ENCODE results near the gene CLINT1.

Gene CLINT1

DNA sequence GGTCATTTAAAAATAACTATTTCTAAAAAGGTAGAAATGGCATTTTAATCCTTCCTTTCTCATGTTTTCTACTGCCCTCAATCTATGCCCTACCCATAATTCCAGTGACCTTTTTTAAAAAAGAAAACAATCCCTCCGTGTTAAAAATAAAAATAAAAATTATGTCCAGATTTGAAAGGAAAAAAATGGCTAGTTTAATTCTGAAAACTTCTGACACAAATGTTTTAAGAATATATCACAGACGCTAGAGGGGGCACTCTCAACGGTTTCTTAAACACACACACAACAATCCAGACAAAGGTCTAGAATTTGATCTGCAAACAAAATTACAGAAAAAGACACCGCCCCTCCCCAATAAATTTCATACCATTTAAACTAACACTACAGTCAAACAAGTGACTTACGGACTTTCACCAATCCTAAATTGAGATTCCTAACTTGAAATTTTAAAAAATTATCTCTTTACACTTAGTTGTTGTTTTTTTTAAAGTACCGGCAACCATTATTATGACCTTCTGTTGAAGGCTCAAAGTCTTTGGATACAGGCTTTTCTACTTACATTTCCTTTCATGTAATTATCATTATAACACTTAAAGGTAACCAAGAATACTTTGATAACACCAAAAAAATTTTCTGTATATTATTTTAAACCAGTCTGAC, 38.2 kb downstream of the CLINT1 start:
- no peak for DNase-seq

GRCh38 chr5:157819502-157820115, 39.3 kb downstream of the CLINT1 start:
- no peak for DNase-seq

DNA sequence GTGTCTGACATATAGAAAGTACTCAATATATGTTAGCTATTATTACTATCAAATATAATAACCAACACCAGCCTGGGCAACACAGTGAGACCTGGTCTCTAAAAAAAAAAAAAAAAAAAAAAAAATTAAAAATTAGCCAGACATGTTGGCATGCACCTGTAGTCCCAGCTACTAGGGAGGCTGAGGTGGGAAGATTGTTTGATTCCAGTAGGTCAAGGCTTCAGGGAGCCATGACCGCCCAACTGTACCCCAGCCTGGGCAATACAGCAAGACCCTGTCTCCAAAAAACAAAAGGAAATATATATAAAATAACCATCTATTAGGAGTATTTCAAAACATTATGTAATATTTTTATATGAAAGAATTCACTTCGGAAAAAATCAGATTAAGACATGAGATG, 40.6 kb downstream of the CLINT1 start:
- no peak for DNase-seq

DNA sequence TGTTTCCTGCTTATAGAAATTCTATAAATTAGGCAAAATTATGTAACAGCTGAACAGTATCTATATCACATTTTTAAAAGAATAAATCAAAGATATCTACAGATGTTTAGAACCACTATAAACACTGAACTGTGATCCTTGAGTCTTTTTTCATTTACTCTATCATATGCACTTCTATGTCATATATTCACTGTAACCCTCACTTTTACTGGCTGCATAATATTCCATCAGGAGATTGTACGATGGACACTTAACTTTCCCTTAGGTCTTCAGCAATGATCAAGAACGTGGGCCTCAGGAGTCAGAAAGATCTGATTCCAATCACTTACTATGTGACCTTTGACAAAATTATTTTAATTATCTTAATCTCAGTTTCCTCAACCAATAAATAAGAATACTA, 41.0 kb downstream of the CLINT1 start:
- DNase-seq = no peak

- no peak for DNase-seq
These were observed 41.6 kb downstream of the CLINT1 start for GRCh38 chr5:157817387-157817702.

DNA sequence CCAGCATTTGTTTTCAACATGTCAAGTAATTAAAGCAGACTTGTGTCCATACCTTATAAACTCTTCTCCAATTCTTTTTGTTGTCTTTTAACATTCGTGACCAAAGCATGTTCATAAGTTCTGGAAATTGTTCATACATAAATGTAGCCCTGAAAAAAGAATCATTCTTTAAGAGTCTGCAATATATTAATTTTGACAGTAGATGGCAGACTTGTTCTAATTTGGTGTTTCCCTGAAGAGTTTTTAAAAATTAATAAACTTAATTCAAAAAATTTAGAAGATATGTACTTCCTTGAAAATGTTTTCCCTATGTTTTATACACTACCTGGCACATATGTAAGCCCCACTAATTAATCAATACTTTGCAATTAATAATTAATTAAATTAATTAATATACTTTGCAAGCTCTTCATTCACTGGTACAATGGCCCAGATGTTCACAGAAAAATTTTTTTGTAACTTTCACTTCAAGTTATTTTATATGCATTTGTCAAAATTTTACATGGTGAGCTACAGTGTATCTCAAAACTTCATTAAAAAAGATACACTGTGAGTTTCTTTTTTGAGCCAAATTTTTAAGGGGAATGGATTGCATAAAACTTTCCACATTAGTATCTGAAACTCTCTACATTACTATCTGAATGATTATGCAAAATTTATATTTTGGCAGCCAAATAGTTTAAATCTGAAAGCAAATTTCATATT, 42.1 kb downstream of the CLINT1 start:
- DNase-seq = no peak

DNA sequence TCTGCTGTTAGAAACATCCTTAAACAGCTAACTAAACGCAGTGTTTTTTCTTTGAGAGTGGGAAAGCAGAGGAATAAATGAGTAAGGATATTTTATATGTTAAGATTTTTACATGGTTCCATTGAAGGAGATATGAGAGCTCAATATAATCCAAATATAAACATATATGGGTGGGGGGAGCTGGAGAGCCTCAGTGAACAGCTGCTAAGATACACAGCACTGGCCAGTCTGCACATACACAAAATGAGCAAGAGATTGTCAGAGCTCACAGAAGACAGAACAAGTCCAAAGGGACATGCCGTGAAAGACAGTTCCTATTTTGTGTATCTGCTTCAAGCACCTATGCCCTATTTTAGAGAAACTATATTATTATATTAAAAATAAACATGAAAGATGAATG, 46.9 kb downstream of the CLINT1 start:
- DNase-seq = no peak

DNA sequence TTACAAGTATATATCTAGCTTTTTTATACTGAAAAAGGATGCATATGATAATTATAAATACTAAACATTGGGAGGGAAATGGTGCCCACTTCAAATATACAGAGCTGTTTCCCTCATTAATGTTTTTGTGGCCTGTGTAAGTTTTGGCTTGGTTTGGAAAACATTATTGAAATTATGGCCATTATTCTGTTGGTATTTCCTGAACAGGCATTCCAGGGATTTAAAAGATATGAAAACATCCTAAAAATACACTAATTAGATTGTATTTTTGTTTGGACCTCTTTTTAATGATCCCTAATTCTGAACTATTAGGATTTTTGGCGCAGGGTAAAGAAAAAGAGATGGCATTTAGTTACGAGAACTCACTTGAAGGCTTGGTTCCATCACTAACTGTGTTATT, 50.9 kb downstream of the CLINT1 start:
- DNase-seq = no peak

DNA sequence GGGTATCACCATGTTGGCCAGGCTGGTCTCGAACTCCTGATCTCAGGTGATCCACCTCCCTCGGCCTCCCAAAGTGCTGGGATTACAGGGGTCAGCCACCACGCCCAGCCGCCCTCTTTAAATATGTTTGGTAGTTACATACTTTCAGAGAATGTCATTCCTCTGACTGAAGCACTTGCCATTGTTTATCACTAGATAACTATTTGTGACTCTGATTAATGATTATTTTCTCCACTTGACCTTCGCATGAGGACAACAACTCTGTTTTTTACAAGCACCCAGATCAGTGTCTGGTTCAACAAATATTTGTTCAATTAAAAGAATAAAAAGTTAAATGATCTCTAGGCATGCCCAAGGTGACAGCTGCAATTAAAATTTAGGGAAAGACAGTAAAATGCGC, 56.2 kb downstream of the CLINT1 start:
- DNase-seq = no peak

GRCh38 chr5:157800137-157800536, 58.8 kb downstream of the CLINT1 start:
- no peak for DNase-seq

- DNase-seq = no peak
These were observed 59.4 kb downstream of the CLINT1 start for GRCh38 chr5:157799578-157799977.

GRCh38 chr5:157793301-157793700, 65.6 kb downstream of the CLINT1 start:
- no peak for DNase-seq

DNA sequence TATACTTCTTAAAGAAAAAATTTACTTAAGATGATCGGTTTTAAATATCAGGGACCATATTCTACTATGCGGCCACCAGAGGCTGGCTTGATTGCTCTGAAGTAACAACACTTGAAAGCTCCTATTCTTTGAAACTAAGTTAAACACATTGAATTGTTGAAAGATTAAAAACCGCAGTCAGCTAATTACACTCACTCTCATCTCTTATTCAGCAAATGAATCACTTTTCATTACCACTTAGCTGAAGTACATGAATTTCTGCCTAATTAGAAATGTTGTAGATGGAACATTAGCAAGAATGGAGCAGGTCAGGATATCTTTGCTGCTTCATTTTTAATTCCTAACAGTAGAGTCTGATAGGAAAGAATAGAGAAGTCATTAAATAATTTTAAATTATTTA, 73.1 kb downstream of the CLINT1 start:
- DNase-seq = no peak

DNA sequence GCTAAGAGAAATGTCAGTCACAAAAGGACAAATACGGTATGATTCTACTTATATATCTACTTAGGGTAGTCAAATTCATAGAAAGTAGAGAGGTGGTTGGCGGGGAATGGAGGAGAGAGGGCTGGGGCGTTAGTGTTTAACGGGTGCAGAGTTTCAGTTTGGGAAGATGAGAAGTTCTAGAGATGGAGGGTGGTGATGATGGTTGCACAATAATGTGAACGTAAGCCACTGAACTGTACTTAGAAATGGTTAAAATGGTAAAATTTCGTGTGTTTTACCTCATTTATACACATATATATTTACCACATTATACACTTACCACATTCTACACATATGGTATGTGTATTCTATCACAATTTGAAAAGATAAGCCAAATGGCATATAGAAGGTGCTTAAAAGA, 79.7 kb downstream of the CLINT1 start:
- DNase-seq = no peak

DNA sequence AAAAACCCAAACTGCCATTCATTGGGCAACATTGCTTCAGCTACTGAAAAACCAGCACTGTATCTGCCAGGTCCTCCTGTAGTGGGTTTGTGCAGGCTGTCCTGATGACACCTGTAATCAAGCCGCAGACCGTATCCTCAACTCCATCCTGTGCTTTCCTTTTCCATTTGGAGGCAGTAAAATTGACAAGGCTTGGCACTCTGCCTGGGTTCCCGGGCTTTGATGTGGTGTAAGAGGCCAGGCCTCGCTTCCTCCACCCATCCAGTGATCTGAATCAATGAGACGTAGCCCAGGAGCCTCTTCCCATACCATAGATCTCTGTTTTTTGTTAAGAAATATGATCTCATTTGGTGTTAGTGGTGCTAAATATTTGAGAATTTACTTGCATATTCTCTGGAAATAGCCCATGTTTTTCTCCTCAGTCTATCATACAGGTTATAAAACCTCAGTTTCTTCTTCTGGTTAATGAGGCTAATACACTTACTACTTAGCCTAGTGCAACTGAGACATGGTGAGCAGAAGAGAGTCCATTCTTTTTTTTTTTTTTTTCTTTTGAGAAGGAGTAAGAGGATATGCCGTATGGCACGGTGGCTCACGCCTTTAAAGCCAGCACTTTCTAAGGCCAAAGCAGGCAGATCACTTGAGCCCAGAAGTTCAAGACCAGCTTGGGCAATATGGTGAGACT, 80.7 kb downstream of the CLINT1 start:
- no peak for DNase-seq

- DNase-seq = no peak
These were observed 86.8 kb downstream of the CLINT1 start for GRCh38 chr5:157772127-157772526.

DNA sequence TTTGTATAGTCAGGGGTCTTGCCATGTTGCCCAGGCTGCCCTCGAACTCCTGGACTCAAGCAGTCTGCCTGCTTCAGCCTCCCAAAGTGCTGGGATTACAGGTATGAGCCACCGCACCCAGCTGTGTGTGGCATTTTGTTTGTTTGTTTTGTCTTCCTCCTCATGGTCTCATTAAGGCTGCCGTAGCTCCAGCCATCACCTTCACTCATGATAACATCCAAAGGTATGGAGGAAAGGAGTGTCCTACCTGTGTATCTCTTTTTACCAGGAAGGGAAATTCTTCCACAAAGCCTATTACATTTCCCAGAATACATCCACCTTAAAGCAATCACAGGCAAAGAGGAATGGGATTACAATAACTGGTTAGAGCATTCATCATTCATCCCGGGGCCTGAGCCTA, 88.3 kb downstream of the CLINT1 start:
- DNase-seq = no peak

GRCh38 chr5:157767689-157768088, 91.3 kb downstream of the CLINT1 start:
- no peak for DNase-seq

DNA sequence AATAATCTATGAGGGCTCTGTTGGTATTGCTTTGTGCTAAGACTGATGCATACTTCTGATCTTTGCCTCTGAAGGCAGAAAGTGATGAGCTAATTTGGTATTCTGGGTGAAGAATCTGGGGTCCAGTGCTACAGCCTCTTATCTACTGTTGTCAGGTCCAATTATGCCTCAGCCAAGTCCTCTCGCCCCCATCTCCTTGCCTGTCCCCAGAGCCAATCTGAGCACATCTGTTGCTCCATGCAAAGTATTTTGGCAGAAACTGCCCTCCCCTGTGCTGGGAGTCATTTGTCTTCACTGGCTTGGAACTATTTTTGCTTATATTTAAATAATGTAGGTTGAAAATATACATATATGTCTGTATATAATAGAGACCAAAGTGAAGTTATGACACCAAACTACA, 92.0 kb downstream of the CLINT1 start:
- no peak for DNase-seq

DNA sequence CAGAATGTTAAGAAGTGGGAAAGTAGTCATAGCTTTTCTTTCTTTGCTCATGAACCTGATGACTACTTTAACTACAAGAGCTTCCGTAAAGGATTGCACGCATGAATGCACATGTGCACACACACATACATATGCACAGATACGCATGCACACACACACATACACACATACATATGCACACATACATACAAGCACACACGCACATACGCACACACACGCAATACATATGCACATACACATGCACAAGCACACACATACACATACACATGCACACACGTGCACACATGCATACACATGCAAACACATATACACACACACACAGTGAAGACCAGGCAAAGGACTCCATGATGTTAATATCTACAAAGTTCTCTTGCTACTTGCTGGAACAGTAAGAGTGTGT, 92.5 kb downstream of the CLINT1 start:
- DNase-seq = no peak

DNA sequence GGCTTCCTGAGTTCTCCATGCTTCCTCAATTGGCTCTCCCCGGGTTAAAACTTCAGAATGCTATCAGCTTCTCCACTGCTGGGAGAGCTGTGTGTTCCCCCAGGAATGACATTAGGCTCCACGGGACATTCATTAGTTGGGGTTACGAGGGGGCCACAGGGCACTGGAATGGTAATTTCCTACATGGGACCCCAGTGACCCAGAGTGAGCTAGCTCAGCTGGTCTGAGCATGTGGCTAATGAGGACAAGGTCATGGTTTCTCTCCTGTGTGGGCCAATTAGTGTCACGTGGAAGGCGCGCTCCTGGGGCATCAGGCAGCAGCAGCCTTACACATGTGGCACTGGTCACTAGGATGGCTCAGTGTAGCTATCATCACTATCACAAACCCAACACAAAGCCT, 94.4 kb downstream of the CLINT1 start:
- no peak for DNase-seq

DNA sequence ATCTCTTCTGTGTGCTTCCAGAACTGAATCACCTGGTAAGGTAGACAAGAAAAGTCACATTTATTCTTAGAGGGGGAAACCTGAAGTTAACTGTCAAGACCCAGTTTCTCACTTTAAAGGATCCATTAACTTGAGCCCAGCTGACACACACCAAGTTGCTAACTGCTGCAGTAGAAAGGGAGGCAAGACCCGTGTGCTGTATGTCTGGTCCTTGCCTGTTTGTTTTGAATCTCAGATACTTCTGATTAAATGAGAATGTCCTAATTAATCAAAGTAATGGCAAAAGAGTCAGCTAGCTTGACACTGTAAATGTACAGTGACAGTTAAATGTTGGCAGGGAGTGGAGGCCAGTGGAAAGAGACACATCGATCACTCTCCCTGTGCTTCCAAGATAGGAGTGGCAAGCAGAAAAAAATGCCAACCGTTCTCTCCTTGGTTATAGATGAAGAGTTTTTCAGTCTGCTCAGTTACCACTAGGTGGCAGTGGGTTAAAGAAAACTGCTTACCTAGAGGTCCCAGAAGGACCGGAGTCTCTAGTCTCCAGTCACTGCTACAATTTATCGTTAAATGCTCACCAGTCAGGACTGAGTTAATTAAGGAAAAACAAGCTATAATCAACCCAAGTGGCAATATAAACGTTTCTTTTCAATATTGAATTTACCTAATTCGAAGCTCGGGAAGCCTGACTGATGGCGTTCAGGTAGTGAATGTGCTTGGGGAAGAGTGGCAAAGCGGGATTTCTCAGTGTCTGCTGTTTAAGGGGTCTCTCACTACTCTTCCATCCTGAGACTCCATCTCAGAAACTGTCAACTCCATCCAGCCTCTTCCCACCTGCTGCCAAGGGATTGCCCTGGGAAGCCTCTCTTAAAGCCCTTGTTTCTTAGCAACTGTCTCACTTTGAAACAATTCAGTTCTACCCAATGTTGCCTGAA, 97.0 kb downstream of the CLINT1 start:
- DNase-seq = no peak

- no peak for DNase-seq
These were observed 100.2 kb downstream of the CLINT1 start for GRCh38 chr5:157758706-157759105.

Measured in NCI-H524 treated with DMSO at 0.1 percent for 48 hours (cell line).